ENCODE results near the gene ZNF426.

ZNF426 gene

DNA sequence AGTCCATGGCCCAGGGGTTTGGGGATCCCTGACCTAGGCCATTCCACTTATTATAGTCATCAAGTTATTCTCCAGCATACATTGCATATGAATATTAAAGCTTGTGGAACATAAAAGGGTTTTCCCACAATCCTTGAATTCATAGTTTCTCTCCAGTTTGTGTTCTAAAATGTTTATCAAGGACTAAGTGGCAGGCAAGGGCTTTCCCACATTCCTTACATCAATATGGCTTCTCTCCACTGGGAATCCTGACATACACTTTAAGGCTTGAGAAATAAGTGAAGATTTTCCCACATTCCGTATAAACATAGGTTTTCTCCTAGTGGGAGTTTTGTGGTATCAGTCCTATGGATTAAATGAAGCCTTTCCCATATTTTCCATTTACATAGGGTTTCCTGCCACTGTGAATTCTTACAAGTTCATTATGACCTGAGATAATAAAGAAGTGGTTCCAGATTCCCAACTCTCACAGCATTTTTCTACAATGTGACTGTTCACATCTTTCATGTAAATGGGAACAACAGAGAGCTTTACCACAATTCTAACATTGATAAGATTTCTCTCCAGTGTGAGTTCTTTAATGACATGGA is 14.5 kb downstream of the ZNF426 start:
- no peaks in the 10 kb centered on the region for H3K9me2 ChIP-seq (ENCODE audit: low read depth, low read length)
- no peak for TF ChIP-seq EZH2 (IDR thresholded peaks at IDR 0.05; ENCODE audit: borderline replicate concordance, low read length)
- TF ChIP-seq, protein P1, sequence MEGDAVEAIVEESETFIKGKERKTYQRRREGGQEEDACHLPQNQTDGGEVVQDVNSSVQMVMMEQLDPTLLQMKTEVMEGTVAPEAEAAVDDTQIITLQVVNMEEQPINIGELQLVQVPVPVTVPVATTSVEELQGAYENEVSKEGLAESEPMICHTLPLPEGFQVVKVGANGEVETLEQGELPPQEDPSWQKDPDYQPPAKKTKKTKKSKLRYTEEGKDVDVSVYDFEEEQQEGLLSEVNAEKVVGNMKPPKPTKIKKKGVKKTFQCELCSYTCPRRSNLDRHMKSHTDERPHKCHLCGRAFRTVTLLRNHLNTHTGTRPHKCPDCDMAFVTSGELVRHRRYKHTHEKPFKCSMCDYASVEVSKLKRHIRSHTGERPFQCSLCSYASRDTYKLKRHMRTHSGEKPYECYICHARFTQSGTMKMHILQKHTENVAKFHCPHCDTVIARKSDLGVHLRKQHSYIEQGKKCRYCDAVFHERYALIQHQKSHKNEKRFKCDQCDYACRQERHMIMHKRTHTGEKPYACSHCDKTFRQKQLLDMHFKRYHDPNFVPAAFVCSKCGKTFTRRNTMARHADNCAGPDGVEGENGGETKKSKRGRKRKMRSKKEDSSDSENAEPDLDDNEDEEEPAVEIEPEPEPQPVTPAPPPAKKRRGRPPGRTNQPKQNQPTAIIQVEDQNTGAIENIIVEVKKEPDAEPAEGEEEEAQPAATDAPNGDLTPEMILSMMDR (IDR thresholded peaks at IDR 0.05; ENCODE audit: low read length): no peak
- H3K4me1 ChIP-seq (ENCODE audit: insufficient read depth, low read length, severe bottlenecking): no peaks in the 10 kb centered on the region
- H3K9ac ChIP-seq (ENCODE audit: low read length): no peak overlapping the region
- H2AFZ ChIP-seq (ENCODE audit: low read length): no peak overlapping the region
- H3F3A ChIP-seq (ENCODE audit: insufficient read depth, low read length): no peaks in the 10 kb centered on the region
- peaks cover 48% of the 10 kb centered on the region for H3K9me3 ChIP-seq (ENCODE audit: low read length)
- H3K79me2 ChIP-seq (ENCODE audit: insufficient read depth, low read length): no peaks in the 10 kb centered on the region
- no peak overlapping the region for H3K4me3 ChIP-seq (ENCODE audit: low read depth, low read length, poor library complexity, severe bottlenecking)
- no peaks in the 10 kb centered on the region for H4K20me1 ChIP-seq (ENCODE audit: insufficient read depth, low read length)
- H3K36me3 ChIP-seq (ENCODE audit: insufficient read depth, low read length): peaks cover 29% of the 10 kb centered on the region
- no peaks in the 10 kb centered on the region for H3K27me3 ChIP-seq (ENCODE audit: insufficient read depth, low read length)
- no peak overlapping the region for H3K27ac ChIP-seq (ENCODE audit: low read depth, low read length, poor library complexity, severe bottlenecking)
- H3K4me2 ChIP-seq (ENCODE audit: low read length): no peak overlapping the region

DNA sequence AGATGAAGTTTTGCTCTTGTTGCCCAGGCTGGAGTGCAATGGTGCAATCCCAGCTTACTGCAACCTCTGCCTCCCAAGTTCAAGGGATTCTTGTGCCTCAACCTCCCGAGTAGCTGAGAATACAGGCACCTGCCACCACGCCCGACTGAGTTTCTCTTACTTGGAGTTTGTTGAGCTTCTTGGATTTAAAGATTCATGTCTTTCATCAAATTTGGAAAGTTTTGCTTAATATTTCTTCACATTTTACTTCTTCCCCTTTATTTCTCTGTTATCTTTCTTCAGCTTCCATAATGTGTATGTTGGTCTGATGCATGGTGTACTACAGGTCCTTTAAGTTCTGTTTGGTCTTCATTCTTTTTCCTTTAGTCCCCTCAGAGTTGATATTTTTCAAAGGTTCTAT is 31.2 kb downstream of the ZNF426 start:
- no peaks in the 10 kb centered on the region for H3K9me2 ChIP-seq (ENCODE audit: low read depth, low read length)
- no peaks in the 10 kb centered on the region for H4K20me1 ChIP-seq (ENCODE audit: insufficient read depth, low read length)
- no peaks in the 10 kb centered on the region for H3K27me3 ChIP-seq (ENCODE audit: insufficient read depth, low read length)
- H3F3A ChIP-seq (ENCODE audit: insufficient read depth, low read length): no peaks in the 10 kb centered on the region
- H3K27ac ChIP-seq (ENCODE audit: low read depth, low read length, poor library complexity, severe bottlenecking): no peak overlapping the region
- H3K4me1 ChIP-seq (ENCODE audit: insufficient read depth, low read length, severe bottlenecking): no peaks in the 10 kb centered on the region
- H2AFZ ChIP-seq (ENCODE audit: low read length): no peak overlapping the region
- no peak overlapping the region for H3K4me2 ChIP-seq (ENCODE audit: low read length)
- H3K4me3 ChIP-seq (ENCODE audit: low read depth, low read length, poor library complexity, severe bottlenecking): no peak overlapping the region
- TF ChIP-seq, protein P1 (IDR thresholded peaks at IDR 0.05; ENCODE audit: low read length): no peak
- no peak for TF ChIP-seq EZH2 (IDR thresholded peaks at IDR 0.05; ENCODE audit: borderline replicate concordance, low read length)
- H3K36me3 ChIP-seq (ENCODE audit: insufficient read depth, low read length): no peaks in the 10 kb centered on the region
- no peaks in the 10 kb centered on the region for H3K9me3 ChIP-seq (ENCODE audit: low read length)
- H3K79me2 ChIP-seq (ENCODE audit: insufficient read depth, low read length): no peaks in the 10 kb centered on the region
- no peak overlapping the region for H3K9ac ChIP-seq (ENCODE audit: low read length)

DNA sequence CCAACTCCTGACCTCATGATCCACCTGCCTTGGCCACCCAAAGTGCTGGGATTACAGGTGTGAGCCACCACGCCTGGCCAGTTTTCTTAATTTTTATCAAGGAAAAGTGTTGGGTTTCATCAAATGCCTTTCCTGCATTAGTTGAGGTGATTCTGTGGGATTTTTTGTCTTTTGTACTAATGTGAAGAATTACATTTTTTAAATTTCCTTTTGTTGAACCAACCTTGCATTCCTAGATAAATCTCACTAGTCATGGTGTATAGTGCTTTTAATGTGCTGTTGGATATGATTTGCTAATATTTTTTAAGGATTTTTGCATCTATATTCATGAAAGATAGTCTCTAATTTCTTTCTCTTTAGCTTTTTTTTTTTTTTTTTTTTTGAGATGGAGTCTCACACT is 37.6 kb downstream of the ZNF426 start:
- no peak for TF ChIP-seq EZH2 (IDR thresholded peaks at IDR 0.05; ENCODE audit: borderline replicate concordance, low read length)
- TF ChIP-seq, protein P1 (IDR thresholded peaks at IDR 0.05; ENCODE audit: low read length): no peak
- Histone ChIP-seq H3K4me2 (ENCODE audit: low read length) (no peak overlapping the region), H3K4me3 (ENCODE audit: low read depth, low read length, poor library complexity, severe bottlenecking) (no peak overlapping the region), H3K27me3 (ENCODE audit: insufficient read depth, low read length) (no peaks in the 10 kb centered on the region), H4K20me1 (ENCODE audit: insufficient read depth, low read length) (no peaks in the 10 kb centered on the region), H3K9ac (ENCODE audit: low read length) (no peak overlapping the region), H3K27ac (ENCODE audit: low read depth, low read length, poor library complexity, severe bottlenecking) (no peak overlapping the region), H3K4me1 (ENCODE audit: insufficient read depth, low read length, severe bottlenecking) (no peaks in the 10 kb centered on the region), H3K9me2 (ENCODE audit: low read depth, low read length) (no peaks in the 10 kb centered on the region), H2AFZ (ENCODE audit: low read length) (no peak overlapping the region), H3K36me3 (ENCODE audit: insufficient read depth, low read length) (no peaks in the 10 kb centered on the region), H3F3A (ENCODE audit: insufficient read depth, low read length) (no peaks in the 10 kb centered on the region), H3K9me3 (ENCODE audit: low read length) (peaks cover 12% of the 10 kb centered on the region; the same call in 1 of the 2 replicates), H3K79me2 (ENCODE audit: insufficient read depth, low read length) (no peaks in the 10 kb centered on the region)
